NCI-H1694 (cell line): ENCODE results near the gene TEDC1.

Experiments used
- DNase-seq: peaks from one replicate; lab custom pipeline; 2025; lab: John Stamatoyannopoulos, UW

Gene TEDC1

DNA sequence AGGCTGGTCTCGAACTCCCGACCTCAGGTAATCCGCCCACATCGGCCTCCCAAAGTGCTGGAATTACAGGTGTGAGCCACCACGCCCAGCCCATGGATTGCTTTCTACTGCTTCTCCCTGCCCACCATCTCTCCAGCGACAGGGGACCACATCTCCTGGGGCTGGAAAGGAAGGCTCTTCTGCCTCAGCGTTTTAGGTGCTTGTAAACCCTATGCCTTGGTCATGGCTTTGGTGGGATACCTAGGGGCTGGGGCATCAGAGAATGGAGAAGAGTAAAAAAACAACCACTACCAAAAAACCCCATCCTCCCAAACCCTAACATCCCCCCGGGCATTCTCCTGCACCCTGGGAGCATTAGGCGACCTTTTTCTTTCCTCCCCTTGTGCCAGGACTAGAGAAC, 34.3 kb downstream of the TEDC1 start:
- DNase-seq, result no peak

DNA sequence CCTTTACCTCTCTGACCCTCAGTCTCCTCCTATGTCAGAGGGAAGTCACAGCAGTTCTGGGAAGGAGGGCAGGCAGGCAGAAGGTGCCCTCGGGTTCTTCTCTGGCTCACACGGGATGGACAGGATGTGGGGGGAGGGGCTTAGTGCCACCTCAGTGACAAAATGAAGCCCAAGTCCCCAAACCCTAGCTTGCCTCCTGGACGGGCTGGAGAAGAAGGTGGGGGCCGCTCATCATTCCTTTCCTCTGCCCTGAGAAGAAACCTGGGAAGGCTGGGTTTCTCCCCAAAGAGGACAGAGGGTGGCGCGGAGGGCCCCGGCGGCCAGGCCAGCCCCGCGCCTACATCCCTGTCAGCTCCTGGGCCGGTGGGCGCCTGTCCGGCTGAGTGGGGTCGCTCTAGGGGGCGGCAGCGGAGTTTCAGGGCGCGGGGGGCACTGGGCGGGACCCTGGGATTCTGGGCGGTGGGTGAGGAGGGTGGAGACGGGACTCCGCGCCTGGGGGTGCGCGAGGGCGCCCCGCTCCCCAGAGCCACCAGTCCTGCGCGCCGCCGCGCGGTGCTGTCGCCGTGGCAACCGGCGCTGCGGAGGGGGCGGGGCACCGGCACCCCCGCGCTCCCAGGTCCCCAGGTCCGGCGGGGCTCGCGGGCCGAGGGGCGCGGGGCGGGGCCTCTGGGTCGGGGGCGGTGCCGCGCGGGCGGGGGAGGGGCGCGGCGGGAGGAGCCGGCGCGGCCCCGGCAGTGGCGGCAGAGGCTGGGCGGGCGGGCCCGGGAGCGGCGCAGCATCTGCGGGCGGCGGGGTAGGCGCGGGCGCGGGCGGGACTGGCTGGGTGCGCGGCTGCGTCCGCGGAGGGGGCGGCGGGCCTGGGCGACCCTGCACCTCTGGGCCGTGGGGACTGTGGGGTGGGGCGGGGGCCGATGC, 35.1 kb downstream of the TEDC1 start, which contains the start of gene TMEM121:
Gene TMEM121 (plus strand): TSS at position 723 of the 915 bp plus-strand sequence. CDS start 2,252 bp downstream, outside the sequence.
- no peak for DNase-seq

DNA sequence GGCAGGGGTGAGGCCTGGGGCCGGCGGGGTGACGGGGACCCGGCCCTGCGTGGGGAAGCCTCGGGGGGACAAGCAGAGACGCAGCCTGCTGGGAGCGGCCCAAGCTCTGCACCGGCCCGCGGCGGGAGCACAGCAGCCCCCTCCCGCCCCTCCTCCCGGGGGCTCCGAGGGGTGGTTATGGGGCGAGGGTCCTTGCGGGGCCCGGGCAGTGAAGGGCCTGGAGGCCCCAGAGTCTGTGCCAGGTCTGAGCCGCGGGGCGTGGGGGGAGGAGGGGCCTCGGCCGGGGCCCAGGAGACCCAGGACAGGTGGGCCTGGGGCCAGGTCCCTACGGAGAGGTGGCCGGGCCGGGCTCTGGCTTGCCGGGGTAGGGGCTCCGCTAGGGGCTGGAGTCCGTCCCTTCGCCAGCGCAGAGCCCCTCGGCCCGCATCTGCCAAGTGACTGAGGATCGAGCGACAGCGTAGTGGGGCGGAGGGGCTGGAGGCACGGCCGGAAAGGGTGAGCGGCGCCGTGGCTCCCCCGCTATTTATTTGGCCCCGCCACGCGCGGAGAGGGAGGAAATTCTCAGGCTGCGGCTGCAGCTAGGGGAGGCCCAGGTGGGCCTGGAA, 35.8 kb downstream of the TEDC1 start:
- no peak for DNase-seq

DNA sequence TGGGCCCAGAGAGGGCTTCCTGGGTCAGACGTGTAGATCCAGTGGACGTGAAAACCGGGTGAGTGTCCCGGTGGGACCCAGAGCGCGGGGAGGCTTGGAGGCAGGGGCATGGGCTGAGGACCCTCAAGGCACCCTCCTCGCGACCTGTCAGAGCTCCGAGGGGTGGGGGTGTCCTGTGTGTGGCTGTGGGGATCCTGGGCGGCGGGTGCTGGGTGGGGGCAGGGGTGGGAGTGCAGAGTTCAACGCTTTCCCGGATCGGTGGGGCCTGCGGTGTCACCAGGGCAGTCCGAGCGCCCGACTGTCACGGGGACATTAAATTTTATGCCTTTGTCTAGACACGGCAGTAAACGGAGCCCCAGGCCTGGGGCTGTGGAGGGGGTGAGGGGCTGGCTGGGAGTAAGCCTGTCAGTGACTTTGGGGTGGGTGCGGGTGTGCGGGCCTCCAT, 36.4 kb downstream of the TEDC1 start:
- DNase-seq, result no peak

DNA sequence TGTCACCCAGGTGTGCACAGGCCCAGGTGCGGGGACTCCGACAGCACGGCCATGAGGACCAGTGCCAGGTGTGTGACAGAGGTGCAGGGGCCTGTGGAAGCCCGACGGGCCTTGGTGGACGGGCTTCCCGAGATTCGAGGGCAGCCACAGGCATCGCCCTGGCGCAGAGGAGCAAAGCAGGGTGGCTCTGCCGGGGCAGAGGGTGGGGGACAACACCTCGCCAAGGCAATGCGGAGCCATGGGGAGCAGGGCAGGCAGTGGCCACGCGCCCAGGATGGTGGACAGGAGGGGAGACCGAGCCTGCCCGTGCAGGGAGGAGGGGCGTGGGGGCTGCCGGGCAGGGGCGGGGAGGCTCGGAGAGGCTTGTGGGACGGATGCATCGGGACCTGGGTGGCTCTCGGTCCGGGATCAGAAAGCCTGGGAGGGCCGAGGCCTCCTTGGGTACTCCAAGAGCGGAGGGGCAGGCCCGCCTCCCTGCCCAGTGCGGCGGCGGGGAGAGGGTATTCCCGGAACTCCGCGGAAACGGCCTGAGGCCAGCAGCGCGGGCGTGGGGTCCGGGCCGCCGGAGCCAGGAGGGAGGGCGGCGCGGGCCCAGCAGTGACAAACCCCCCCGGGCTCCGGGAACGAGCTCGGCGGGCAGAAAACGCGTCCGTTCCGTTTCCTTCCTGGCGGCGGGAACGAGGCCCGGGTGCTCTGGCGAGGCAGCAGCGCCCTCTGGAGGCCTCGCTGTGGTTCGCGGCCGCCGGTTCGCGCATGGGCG, 37.0 kb downstream of the TEDC1 start:
- peak; percentile 71 for DNase-seq

DNA sequence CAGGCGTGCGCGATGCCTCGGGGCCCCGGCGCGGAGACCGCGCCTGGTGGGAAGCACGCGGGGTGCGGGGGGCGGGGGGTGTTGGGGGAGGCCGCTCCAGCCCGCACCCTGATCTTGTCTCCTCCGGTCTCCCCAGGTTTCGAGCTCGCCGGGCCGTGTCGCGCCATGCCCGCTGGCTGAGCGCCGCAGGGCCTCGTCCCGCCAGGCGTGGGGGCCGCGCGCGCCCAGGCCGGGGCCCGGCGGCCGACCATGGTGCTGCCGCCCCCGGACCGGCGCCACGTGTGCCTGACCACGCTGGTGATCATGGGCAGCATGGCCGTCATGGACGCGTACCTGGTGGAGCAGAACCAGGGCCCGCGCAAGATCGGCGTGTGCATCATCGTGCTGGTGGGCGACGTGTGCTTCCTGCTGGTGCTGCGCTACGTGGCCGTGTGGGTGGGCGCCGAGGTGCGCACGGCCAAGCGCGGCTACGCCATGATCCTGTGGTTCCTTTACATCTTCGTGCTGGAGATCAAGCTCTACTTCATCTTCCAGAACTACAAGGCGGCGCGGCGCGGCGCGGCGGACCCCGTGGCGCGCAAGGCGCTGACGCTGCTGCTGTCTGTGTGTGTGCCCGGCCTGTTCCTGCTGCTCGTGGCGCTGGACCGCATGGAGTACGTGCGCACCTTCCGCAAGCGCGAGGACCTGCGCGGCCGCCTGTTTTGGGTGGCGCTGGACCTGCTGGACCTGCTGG, 37.7 kb downstream of the TEDC1 start:
- no peak for DNase-seq

DNA sequence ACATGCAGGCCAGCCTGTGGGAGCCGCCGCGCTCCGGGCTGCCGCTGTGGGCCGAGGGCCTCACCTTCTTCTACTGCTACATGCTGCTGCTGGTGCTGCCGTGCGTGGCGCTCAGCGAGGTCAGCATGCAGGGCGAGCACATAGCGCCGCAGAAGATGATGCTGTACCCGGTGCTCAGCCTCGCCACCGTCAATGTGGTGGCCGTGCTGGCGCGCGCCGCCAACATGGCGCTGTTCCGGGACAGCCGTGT, 38.2 kb downstream of the TEDC1 start:
- no peak for DNase-seq

DNA sequence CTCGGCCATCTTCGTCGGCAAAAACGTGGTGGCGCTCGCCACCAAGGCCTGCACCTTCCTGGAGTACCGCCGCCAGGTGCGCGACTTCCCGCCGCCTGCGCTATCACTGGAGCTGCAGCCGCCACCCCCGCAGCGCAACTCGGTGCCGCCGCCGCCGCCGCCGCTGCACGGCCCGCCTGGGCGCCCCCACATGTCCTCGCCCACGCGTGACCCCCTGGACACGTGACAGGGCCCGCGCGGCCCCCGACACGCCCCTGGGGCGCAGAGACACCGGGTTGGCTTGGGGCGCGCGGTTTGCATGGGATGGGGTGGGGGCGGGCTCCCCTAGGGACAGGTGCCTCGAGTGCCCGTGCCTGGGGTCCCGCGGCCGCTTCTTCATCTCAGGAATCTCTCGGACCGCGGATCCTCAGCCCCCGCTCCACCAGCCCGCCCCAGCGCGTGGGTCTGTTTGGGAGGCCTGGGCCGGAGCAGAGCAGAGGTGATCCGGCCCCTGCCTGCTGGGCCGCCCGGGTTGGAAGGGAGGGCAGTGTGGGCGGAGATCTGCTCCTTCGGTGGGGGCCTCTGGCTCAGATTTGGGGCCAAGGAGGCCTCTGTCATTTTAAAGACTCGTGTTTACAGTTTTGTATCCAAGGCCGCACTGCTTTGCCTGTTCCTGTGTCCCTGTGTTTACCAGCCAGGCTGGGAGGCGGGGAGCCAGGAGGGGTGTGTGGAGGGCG, 38.7 kb downstream of the TEDC1 start:
- DNase-seq, result no peak

DNA sequence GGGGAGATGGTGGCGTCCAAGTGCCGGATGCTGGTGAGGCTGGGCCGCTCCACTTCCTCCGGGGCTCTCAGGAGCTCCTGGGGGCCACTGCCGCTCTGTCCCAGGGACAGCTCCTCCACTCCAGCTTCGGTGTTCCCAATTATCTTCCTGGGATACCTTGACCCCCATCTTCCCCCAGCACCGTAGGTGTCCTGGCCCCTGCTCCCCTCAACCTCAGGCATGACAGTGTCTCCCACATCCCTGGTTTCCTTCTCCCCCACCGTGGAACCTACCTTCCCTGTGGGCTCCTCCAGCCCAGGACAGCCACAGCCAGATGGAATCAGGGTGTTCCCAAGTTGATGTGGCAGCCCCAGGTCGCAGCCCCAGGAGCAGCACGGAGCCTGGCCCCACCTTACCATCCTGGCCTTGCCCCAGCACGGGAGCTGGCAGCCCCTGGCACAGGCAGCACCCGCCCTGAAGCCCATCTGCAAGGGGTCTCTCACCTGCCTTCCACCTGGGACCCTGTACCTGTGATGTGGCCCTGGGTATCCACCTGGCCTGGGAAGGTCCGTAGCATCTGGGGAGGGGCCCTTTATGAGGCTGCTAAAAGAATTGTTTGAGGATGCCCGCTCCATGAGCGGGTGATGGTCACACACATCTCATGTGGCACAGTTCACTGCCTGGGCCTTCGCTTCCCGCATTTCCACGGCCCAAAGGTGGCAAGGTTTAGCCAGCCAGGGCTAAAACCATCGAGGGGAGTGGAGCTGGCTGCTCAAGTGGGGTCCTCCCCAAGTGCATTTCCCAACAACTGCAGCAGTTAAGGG, 39.4 kb downstream of the TEDC1 start:
- DNase-seq, result no peak

DNA sequence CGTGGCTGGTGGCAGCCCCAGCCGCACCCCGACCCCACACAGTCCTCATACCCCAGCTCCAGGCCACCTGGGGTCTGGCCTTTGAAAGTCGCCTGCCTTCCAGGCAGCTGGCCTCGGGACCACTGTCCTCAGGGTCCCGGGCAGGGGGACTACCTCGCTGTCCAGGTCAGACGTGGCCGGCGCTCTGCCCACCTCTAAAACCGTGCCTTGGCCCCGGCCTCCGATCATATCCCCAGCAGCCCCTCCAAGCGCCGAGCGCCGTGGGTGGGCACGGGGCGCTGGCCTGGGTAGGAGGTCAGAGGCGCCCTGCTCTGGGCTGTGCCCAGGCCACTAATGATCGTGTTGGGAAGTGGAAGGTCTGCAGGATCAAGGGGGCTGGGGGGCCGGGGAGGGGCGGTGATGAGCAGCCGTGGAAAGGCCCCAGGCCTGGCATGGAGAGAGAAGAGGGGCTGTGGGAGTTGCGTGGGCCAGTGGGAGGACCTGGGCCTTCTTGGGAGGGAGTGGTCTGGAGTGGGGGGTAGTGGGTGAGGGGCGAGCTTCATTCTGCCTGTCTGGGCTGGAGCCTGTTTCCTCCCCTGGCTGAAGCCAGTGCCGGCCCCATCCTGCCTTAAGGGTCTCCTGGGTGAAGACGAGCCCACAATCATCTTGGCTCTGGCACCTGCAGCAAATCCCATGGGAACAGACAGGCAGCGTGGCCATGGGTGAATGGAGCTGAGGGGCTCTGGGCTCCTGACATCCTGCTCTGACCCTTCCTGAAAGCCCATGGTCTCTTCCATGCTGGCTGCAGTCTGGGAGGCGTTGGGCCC, 40.2 kb downstream of the TEDC1 start:
- no peak for DNase-seq

DNA sequence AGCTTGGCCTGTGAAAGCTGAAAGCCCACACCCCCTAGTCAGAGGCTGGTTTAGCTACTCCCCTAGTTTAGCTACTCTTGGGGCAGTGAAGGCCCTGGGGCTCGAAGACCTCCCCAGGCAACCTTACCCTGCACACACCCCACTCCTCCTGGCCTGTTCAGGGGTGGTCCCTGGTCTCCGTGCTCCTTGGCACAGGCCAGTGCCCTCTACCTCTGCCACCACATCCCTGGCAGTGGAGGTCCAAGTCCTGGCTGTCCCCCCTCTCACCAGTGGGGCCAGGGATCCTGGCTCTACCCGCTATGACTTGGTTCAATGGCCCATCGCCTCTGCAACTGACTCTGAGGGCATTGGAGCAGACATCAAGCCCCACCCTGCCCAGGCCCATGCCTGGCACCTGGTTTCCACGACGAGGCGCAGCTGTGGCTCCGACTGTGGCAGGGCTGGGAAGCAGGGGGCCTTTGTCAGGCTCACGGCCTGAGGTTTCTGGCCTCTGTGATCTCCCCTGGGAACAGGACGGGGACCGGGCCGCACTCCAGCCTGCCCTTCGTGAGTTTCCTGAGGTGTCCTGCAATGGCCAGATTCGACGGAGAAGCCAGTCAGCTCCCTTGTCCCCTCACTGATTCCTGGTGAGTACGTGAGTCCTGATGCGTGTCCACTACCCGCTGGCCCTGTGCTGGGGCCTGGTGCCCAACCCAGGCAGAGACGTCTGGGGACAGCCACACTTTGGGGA, 41.0 kb downstream of the TEDC1 start:
- DNase-seq, result no peak

DNA sequence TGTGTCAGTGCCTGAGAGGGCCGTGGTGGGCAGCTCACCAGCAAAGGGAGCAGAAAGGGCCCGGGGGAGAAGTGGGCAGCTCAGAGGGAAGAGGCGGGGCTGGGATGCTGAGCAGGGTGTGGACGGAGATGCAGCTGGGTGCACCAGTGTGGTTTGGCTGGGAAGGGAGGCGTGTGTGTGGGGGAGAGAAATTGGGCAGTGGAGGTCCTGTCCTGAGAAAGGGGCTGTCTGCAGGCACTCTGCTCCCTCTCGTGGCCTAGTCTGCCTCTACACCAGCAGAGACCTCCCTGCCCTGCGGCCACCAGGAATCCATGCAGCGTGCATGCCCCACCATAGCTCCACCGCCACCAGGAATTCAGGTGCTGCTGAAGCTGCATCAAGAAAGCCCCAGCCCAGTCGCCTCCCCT, 41.7 kb downstream of the TEDC1 start:
- no peak for DNase-seq

DNA sequence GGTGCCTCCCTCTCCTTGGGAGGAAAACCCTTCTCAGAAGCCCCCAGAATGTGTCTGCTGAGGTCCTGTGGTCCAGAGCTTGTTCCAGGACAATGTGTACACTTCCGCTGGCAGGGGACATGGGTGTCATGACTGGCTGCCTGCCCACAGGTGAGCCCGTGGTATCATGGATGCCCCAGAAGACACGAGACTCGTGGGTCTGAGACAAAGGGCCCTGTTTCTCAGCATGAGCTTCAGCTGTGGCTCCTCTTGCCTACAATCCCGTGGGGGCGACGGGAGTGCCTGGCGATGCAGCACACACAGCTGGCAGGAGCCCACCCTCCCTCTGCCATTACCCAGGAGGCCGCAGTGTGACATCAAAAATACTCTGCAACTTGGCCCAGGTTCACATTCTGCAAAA, 42.3 kb downstream of the TEDC1 start:
- no peak for DNase-seq

DNA sequence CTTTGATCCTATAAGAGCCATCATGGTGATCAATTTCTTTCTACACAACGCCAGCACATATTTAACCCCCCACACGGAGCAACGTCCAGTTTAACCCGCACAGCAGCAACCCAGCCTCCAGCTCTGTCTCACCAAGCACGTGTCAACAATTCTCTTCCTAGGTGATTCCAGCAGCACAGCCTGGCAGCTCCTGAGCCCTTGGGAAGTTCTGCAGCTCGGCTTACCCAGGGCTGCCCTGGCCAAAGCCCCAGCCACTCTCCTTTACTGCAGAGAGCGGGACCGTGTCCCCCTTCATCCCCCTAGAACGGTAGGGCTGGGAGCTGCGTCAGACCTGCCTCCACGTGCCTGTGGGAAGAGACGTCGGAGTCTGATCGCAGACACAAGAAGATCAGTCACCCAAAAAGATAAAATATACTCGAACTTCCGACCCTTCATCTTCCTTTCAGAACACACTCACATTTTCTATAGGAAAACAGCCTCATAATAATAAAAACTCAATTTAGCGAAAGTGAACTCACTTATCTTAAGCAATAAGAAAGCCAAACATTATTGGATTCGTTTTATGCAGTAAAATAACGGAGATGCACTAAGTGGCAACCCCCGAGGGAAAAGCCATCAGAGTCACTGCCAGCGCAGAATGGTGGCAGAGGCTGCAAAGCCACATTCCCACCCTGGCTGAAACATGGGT, 42.9 kb downstream of the TEDC1 start:
- DNase-seq, result peak; percentile 27

DNA sequence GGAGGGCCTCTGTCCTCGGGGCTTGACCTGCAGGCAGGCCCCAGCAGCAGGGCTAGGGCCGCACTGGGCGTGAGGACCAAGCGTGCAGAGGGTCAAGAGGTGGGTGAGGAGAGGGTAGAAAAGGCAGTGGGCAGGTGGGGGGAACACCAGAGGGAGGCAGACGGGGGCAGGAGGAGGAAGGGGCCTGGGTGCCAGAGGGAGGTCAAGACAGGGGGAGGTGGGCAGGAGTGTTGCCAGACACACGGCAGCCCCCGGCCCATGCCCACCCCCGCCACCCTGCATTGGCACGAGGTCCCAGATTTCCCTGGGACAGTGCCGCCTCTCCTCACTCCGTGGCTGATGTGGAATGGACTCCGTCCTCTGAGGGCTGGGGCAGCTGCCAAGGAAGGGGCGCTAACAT, 43.5 kb downstream of the TEDC1 start:
- no peak for DNase-seq

DNA sequence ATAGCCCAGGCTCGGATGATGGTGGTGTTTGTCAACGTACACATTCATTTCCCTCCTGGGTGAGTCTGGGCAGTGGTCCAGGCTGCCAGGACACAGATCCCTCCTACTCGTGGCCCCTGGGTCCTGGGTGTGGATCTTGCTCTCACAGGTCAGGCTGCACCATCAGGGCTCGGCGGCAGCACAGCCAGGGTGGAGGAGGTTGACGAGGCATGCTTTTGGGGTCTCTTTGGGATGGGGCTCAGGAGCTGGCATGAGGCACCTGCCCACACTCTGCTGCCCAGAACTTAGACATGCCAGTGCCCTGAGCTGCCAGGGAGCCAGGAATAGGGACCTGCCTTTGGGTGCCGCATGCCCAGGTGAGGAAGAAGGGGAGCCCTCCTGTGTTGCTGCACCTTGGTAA, 45.0 kb downstream of the TEDC1 start:
- no peak for DNase-seq

DNA sequence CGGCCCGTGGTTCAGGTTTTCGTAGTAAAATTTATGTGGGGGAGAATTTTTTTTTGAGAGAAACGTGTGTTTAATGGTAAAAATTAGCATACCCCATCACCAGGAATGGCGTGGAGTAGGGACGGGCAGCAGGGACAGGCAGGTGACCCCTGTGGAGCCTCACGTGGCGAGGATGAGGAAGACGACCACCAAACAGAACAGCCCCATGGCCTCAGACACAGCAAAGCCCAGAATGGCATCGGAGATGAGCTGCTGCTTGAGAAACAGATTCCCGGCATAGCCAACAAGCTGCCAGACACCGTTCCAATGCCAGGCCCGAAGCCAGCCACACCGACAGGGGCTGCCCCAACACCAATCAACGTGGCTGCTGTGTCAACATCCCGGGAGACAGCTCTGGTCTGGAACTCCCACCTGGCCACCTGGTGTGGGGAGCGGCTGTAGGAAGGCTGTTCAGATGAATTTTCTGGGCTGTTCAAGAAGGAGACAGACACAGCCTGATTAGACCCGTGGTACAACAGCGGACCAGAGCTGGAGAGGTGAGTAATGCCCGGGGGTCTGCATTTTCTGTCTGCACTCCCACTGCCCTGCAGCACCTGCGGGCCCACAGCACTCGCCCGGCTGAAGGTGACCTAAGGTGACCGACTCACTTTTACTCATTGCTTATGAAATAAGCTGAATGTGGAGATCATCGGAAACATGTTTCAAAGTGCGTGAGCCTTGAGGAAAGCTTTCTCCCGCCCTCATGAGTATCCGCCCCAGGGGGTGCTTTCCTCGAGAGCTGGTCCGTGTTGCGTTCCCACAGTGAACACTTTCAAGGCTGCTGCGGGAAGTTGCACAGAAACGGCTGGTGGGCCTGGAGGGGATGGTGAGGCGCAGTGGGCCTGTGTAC, 45.9 kb downstream of the TEDC1 start:
- DNase-seq, result no peak
